PC-9 (cell line): ENCODE measurements around the gene SOCS2. TPM values are rescaled to one million over a fixed set of nuclear protein-coding genes. Genes with fewer than 3 reads are reported as not detected.

Experiments
- BruUV-seq: library from RNA; stranded (reverse); fragments of 400-500 nt; replicated peaks from 2 replicates; lab custom pipeline; 2021; lab: Mats Ljungman, UMichigan
- CTCF ChIA-PET: fragments of 300-600 bp; sonication (Branson Sonifier 250); formaldehyde crosslinking; loops from one replicate; lab custom pipeline; 2022; ENCODE audit warnings: antibody characterized with exemption; lab: Charles Lee
- POLR2A ChIA-PET: fragments of 300-600 bp; sonication (Branson Sonifier 250); formaldehyde crosslinking; loops from one replicate; lab custom pipeline; 2022; ENCODE audit warnings: antibody characterized with exemption; ENCODE audit not compliant: unreplicated experiment; lab: Charles Lee
- DNase-seq, 2 experiments: peaks; one replicate each; pipeline versions ENCODE4 v3.0.0 to v3.0.0-alpha.2; 2015 to 2022; ENCODE audit warnings: mixed read lengths in 1 of 2
- H2AFZ ChIP-seq: fragments of 200-600 bp; sonication (generic); 2 replicates; pipeline ENCODE4 v1.8.1; 2017; ENCODE audit warnings: antibody characterized with exemption
- H3F3A ChIP-seq: fragments of 200-600 bp; sonication (generic); 2 replicates; pipeline ENCODE4 v1.8.1; 2017; ENCODE audit warnings: antibody characterized with exemption, mild to moderate bottlenecking, low read depth; ENCODE audit not compliant: insufficient read depth
- H3K27ac ChIP-seq: fragments of 200-600 bp; sonication (generic); 2 replicates; pipeline ENCODE4 v1.6.1; 2016; ENCODE audit warnings: mixed run types
- H3K27me3 ChIP-seq: fragments of 200-600 bp; sonication (generic); 2 replicates; pipeline ENCODE4 v1.6.1; 2016; ENCODE audit warnings: low read depth, mixed run types; ENCODE audit not compliant: insufficient read depth
- H3K36me3 ChIP-seq: fragments of 200-600 bp; sonication (generic); 2 replicates; pipeline ENCODE4 v1.6.1; 2016; ENCODE audit warnings: low read depth, mixed run types
- H3K4me1 ChIP-seq: fragments of 200-600 bp; sonication (generic); replicated peaks from 2 replicates; pipeline ENCODE4 v1.6.1; 2016; ENCODE audit warnings: mixed run types; ENCODE audit not compliant: insufficient read depth
- H3K4me2 ChIP-seq: fragments of 200-600 bp; sonication (generic); 2 replicates; pipeline ENCODE4 v1.6.1; 2017; ENCODE audit warnings: mixed run types
- H3K4me3 ChIP-seq: fragments of 200-600 bp; sonication (generic); 2 replicates; pipeline ENCODE4 v1.6.1; 2016; ENCODE audit warnings: mixed run types
- H3K79me2 ChIP-seq: fragments of 200-600 bp; sonication (generic); 2 replicates; pipeline ENCODE4 v1.6.1; 2017; ENCODE audit warnings: low read depth, mixed run types
- H3K9me2 ChIP-seq: fragments of 200-600 bp; sonication (generic); 2 replicates; pipeline ENCODE4 v1.8.1; 2017; ENCODE audit warnings: mild to moderate bottlenecking; ENCODE audit not compliant: insufficient read depth
- H3K9me3 ChIP-seq: fragments of 200-600 bp; sonication (generic); 2 replicates; pipeline ENCODE4 v1.8.1; 2016; ENCODE audit warnings: low read depth; ENCODE audit not compliant: insufficient read depth
- H4K20me1 ChIP-seq: fragments of 200-600 bp; sonication (generic); 2 replicates; pipeline ENCODE4 v1.8.1; 2017; ENCODE audit not compliant: insufficient read depth
- EZH2 ChIP-seq: fragments of 200-600 bp; sonication (generic); IDR thresholded peaks from 2 replicates; pipeline ENCODE4 v1.8.0; 2017; ENCODE audit warnings: antibody characterized with exemption, low read depth
- intact Hi-C: fragments of 100-400 bp; cut with micrococcal nuclease; formaldehyde crosslinking; loops from one replicate; pipeline ENCODE4 v1.10.0; 2022; ENCODE audit not compliant: unreplicated experiment
- total RNA-seq: library from RNA; stranded (reverse); gene quantifications from 2 replicates; pipeline ENCODE4 v1.2.3, GENCODE V29; 2021
- TF ChIP-seq, protein P1 (sequence below): fragments of 200-600 bp; sonication (generic); conservative IDR thresholded peaks from 2 replicates; pipeline ENCODE4 v1.6.1; 2017; ENCODE audit warnings: mixed run types, antibody characterized with exemption, mild to moderate bottlenecking, moderate library complexity

SOCS2 gene
- total RNA-seq, 1 experiment from 2014 or later: 9.2 TPM

DNA sequence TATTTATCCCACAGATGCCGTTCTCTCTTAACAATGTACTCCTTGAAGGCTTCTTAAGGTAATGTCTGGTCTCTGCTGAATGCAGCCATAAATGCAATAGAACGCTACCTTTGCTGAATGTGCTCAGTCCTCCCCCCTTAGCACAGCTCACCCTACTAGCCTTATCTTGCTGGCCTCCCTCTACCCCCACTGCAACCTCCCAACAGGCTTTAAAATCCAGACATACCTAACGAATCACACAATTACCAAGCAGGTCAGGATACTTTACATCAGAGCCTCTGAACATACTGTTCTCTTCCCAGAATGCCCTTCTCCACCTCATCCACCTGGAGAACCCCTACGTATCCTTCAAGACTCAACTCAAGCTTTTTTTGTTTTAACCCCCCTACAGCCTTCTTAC is 53.7 kb downstream of the SOCS2 start:
- no peaks in the 10 kb centered on the region for H3K79me2 ChIP-seq
- H3F3A ChIP-seq: peaks cover 22% of the 10 kb centered on the region
- no peak overlapping the region for H2AFZ ChIP-seq
- DNase-seq: no peak
- H3K36me3 ChIP-seq: no peaks in the 10 kb centered on the region
- H3K4me1 ChIP-seq: peaks cover 26% of the 10 kb centered on the region
- CTCF ChIA-PET: no interaction called here
- intact Hi-C loops: loop anchor here (5.0 kb wide), 1 partner anchor 54 kb away; the partner anchor contains the start of gene SOCS2
- BruUV-seq: no TSS peak
- no peaks in the 10 kb centered on the region; the same call in 1 of the 2 replicates for H3K9me2 ChIP-seq
- peaks cover 11% of the 10 kb centered on the region; the same call in 1 of the 2 replicates for H3K9me3 ChIP-seq
- H4K20me1 ChIP-seq: no peaks in the 10 kb centered on the region
- POLR2A ChIA-PET: no interaction called here
- H3K27ac ChIP-seq: peak overlapping the region; percentile 94; the same call in 1 of the 2 replicates
- H3K4me2 ChIP-seq: no peak overlapping the region
- H3K4me3 ChIP-seq: no peak overlapping the region
- no peak for TF ChIP-seq EZH2
- TF ChIP-seq, protein P1, sequence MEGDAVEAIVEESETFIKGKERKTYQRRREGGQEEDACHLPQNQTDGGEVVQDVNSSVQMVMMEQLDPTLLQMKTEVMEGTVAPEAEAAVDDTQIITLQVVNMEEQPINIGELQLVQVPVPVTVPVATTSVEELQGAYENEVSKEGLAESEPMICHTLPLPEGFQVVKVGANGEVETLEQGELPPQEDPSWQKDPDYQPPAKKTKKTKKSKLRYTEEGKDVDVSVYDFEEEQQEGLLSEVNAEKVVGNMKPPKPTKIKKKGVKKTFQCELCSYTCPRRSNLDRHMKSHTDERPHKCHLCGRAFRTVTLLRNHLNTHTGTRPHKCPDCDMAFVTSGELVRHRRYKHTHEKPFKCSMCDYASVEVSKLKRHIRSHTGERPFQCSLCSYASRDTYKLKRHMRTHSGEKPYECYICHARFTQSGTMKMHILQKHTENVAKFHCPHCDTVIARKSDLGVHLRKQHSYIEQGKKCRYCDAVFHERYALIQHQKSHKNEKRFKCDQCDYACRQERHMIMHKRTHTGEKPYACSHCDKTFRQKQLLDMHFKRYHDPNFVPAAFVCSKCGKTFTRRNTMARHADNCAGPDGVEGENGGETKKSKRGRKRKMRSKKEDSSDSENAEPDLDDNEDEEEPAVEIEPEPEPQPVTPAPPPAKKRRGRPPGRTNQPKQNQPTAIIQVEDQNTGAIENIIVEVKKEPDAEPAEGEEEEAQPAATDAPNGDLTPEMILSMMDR: no peak
- H3K27me3 ChIP-seq: no peaks in the 10 kb centered on the region

Other genes with a start within 250 kb of the SOCS2 start
- 38.7 and 51.0 TPM in 2 replicates for gene NUDT4, start 194.8 kb upstream of the SOCS2 start, total RNA-seq
- 68.5 and 82.1 TPM in 2 replicates for gene UBE2N, start 130.7 kb upstream of the SOCS2 start, total RNA-seq
- 52.8 and 61.0 TPM in 2 replicates for gene MRPL42, start 105.2 kb upstream of the SOCS2 start, total RNA-seq
- 7.6 and 9.3 TPM in 2 replicates for gene CRADD, start 104.7 kb downstream of the SOCS2 start, total RNA-seq